ENCODE measurements around the gene FXYD7.
A peak's percentile ranks its signal among the peaks of the same experiment; 100 is the strongest.

Gene FXYD7

GRCh38 chr19:35110974-35111373 lies 32.1 kb upstream of the FXYD7 start:
- no peak for DNase-seq (ENCODE audit: low read depth)

GRCh38 chr19:35112995-35113688 lies 29.9 kb upstream of the FXYD7 start:
- DNase-seq (ENCODE audit: low read depth), result no peak

GRCh38 chr19:35114353-35115176 lies 28.5 kb upstream of the FXYD7 start:
- no peak for DNase-seq (ENCODE audit: low read depth)

GRCh38 chr19:35115177-35115951 lies 27.7 kb upstream of the FXYD7 start, which contains the start of gene FXYD3:
Gene FXYD3, plus strand, starts transcription at chr19:35115823. Its CDS starts 3,554 bp downstream, at chr19:35119377.
- no peak for DNase-seq (ENCODE audit: low read depth)

GRCh38 chr19:35116072-35116801 lies 26.8 kb upstream of the FXYD7 start:
- DNase-seq (ENCODE audit: low read depth), result no peak

- DNase-seq (ENCODE audit: low read depth), result no peak
Observed at GRCh38 chr19:35117116-35117515, 25.9 kb upstream of the FXYD7 start.

- no peak for DNase-seq (ENCODE audit: low read depth)
Observed at GRCh38 chr19:35117799-35118198, 25.3 kb upstream of the FXYD7 start.

GRCh38 chr19:35118268-35119020 lies 24.6 kb upstream of the FXYD7 start:
- no peak for DNase-seq (ENCODE audit: low read depth)

- DNase-seq (ENCODE audit: low read depth), result no peak
Observed at GRCh38 chr19:35119091-35119490, 24.0 kb upstream of the FXYD7 start.

GRCh38 chr19:35119578-35120155 lies 23.4 kb upstream of the FXYD7 start:
- DNase-seq (ENCODE audit: low read depth), result no peak

- peak; percentile 93 for DNase-seq (ENCODE audit: low read depth)
Observed at GRCh38 chr19:35120492-35120891, 22.6 kb upstream of the FXYD7 start.

- DNase-seq (ENCODE audit: low read depth), result peak; percentile 72
Observed at GRCh38 chr19:35120898-35121297, 22.2 kb upstream of the FXYD7 start.

GRCh38 chr19:35122687-35123551 lies 20.1 kb upstream of the FXYD7 start:
- no peak for DNase-seq (ENCODE audit: low read depth)

GRCh38 chr19:35123573-35123972 lies 19.5 kb upstream of the FXYD7 start:
- peak; percentile 54 for DNase-seq (ENCODE audit: low read depth)

- peak; percentile 88 for DNase-seq (ENCODE audit: low read depth)
Observed at GRCh38 chr19:35124098-35125060, 18.7 kb upstream of the FXYD7 start.

GRCh38 chr19:35125270-35125717 lies 17.8 kb upstream of the FXYD7 start:
- DNase-seq (ENCODE audit: low read depth), result no peak

GRCh38 chr19:35125749-35126623 lies 17.1 kb upstream of the FXYD7 start:
- no peak for DNase-seq (ENCODE audit: low read depth)

GRCh38 chr19:35126624-35126959 lies 16.5 kb upstream of the FXYD7 start:
- DNase-seq (ENCODE audit: low read depth), result no peak
